LNCAP (cell line): ENCODE data around the gene CDH15.
A peak's percentile ranks its signal among the peaks of the same experiment; 100 is the strongest.

ENCODE experiments used
- CTCF ChIP-seq: fragments of 450-650 bp; IDR thresholded peaks from 2 replicates; pipeline ENCODE4 v1.5.1; 2017; ENCODE audit warnings: mild to moderate bottlenecking

CDH15 gene

GRCh38 chr16:89131783-89132182 lies 39.8 kb upstream of the CDH15 start:
- no peak for TF ChIP-seq CTCF

GRCh38 chr16:89132194-89133005 lies 39.1 kb upstream of the CDH15 start:
- TF ChIP-seq CTCF = peak; percentile 15; the same call in 1 of the 2 replicates

GRCh38 chr16:89133457-89134127 lies 38.0 kb upstream of the CDH15 start:
- TF ChIP-seq CTCF = no peak

GRCh38 chr16:89134269-89134668 lies 37.3 kb upstream of the CDH15 start:
- no peak for TF ChIP-seq CTCF

- no peak for TF ChIP-seq CTCF
Observed at GRCh38 chr16:89135166-89135565, 36.4 kb upstream of the CDH15 start.

- no peak for TF ChIP-seq CTCF
Observed at GRCh38 chr16:89135971-89136765, 35.4 kb upstream of the CDH15 start.

GRCh38 chr16:89136931-89137330 lies 34.6 kb upstream of the CDH15 start:
- no peak for TF ChIP-seq CTCF
